Measurements from ENCODE around the gene NCAM1.

Gene NCAM1

GRCh38 chr11:113286009-113286408 lies 324.8 kb downstream of the NCAM1 start:
- TF ChIP-seq CTCF (IDR thresholded peaks at IDR 0.05), result no peak
- Histone ChIP-seq H3K4me1 (ENCODE audit: control insufficient read depth in 1 of 2, insufficient read depth in 1 of 2, low read depth in 1 of 2, low read length in 1 of 2) (no peaks in the 10 kb centered on the region), H3K9me3 (no peaks in the 10 kb centered on the region), H3K4me3 (ENCODE audit: low read depth in 1 of 2, low read length in 1 of 2) (no peak overlapping the region), H3K36me3 (no peaks in the 10 kb centered on the region), H3K27me3 (peaks cover 14% of the 10 kb centered on the region), H3K27ac (no peak overlapping the region)

- Histone ChIP-seq H3K9me3 (no peaks in the 10 kb centered on the region), H3K4me1 (ENCODE audit: control insufficient read depth in 1 of 2, insufficient read depth in 1 of 2, low read depth in 1 of 2, low read length in 1 of 2) (no peaks in the 10 kb centered on the region), H3K27ac (no peak overlapping the region), H3K36me3 (no peaks in the 10 kb centered on the region), H3K4me3 (ENCODE audit: low read depth in 1 of 2, low read length in 1 of 2) (no peak overlapping the region), H3K27me3 (peaks cover 10% of the 10 kb centered on the region)
- TF ChIP-seq CTCF (IDR thresholded peaks at IDR 0.05), result no peak
Observed at GRCh38 chr11:113286509-113287497, 325.6 kb downstream of the NCAM1 start.

GRCh38 chr11:113287801-113288200 lies 326.6 kb downstream of the NCAM1 start:
- no peak for TF ChIP-seq CTCF (IDR thresholded peaks at IDR 0.05)
- Histone ChIP-seq H3K4me1 (ENCODE audit: control insufficient read depth in 1 of 2, insufficient read depth in 1 of 2, low read depth in 1 of 2, low read length in 1 of 2) (no peaks in the 10 kb centered on the region), H3K27me3 (peaks cover 10% of the 10 kb centered on the region), H3K36me3 (no peaks in the 10 kb centered on the region), H3K9me3 (no peaks in the 10 kb centered on the region), H3K4me3 (ENCODE audit: low read depth in 1 of 2, low read length in 1 of 2) (no peak overlapping the region), H3K27ac (no peak overlapping the region)

GRCh38 chr11:113288286-113288863 lies 327.2 kb downstream of the NCAM1 start:
- Histone ChIP-seq H3K4me3 (ENCODE audit: low read depth in 1 of 2, low read length in 1 of 2) (no peak overlapping the region), H3K9me3 (no peaks in the 10 kb centered on the region), H3K27ac (no peak overlapping the region), H3K36me3 (no peaks in the 10 kb centered on the region), H3K4me1 (ENCODE audit: control insufficient read depth in 1 of 2, insufficient read depth in 1 of 2, low read depth in 1 of 2, low read length in 1 of 2) (no peaks in the 10 kb centered on the region), H3K27me3 (peaks cover 10% of the 10 kb centered on the region)
- TF ChIP-seq CTCF (IDR thresholded peaks at IDR 0.05), result no peak

GRCh38 chr11:113289431-113290187 lies 328.4 kb downstream of the NCAM1 start:
- H3K4me1 ChIP-seq (ENCODE audit: control insufficient read depth in 1 of 2, insufficient read depth in 1 of 2, low read depth in 1 of 2, low read length in 1 of 2), result no peaks in the 10 kb centered on the region
- peak; percentile 31 for TF ChIP-seq CTCF (IDR thresholded peaks at IDR 0.05)

More at GRCh38 chr11:113289431-113290187, 328.4 kb downstream of the NCAM1 start:
- Histone ChIP-seq H3K4me3 (ENCODE audit: low read depth in 1 of 2, low read length in 1 of 2) (no peak overlapping the region), H3K36me3 (no peaks in the 10 kb centered on the region), H3K27me3 (peaks cover 14% of the 10 kb centered on the region), H3K9me3 (no peaks in the 10 kb centered on the region), H3K27ac (no peak overlapping the region)
